WTC11 (cell line): ENCODE measurements around the gene HCRT. TPM values are rescaled to one million over a fixed set of nuclear protein-coding genes. Genes with fewer than 3 reads are reported as not detected.

Source experiments
- ATAC-seq: fragments of 200-7000 bp; cut with Tn5 transposase; 2 replicates; pipeline ENCODE4 v1.10.0; 2021; ENCODE audit warnings: mild to moderate bottlenecking, moderate library complexity
- CTCF ChIA-PET: fragments of 300-600 bp; sonication (Branson Sonifier 250); formaldehyde crosslinking; loops from one replicate; lab custom pipeline; 2021; ENCODE audit warnings: antibody characterized with exemption; lab: Charles Lee
- POLR2A ChIA-PET: fragments of 350-600 bp; sonication (Branson Sonifier 250); formaldehyde crosslinking; loops from one replicate; lab custom pipeline; 2021; ENCODE audit warnings: antibody characterized with exemption; lab: Charles Lee
- DNase-seq: peaks from one replicate; pipeline ENCODE4 v3.0.0; 2021; ENCODE audit warnings: low spot score
- H3K27ac Mint-ChIP-seq: 2 replicates; pipeline ENCODE4 v1.8.0; 2021; ENCODE audit warnings: mixed read lengths
- H3K27me3 Mint-ChIP-seq: 2 replicates; pipeline ENCODE4 v1.8.0; 2021; ENCODE audit warnings: low read depth, mild to moderate bottlenecking, moderate library complexity, mixed read lengths
- H3K36me3 Mint-ChIP-seq: 2 replicates; pipeline ENCODE4 v1.8.0; 2021; ENCODE audit warnings: mixed read lengths
- H3K4me1 Mint-ChIP-seq: 2 replicates; pipeline ENCODE4 v1.8.0; 2022; ENCODE audit warnings: mixed read lengths
- H3K4me3 Mint-ChIP-seq: 2 replicates; pipeline ENCODE4 v1.8.0; 2021; ENCODE audit warnings: mild to moderate bottlenecking, moderate library complexity, mixed read lengths
- H3K9me3 Mint-ChIP-seq: 2 replicates; pipeline ENCODE4 v1.8.0; 2021; ENCODE audit warnings: mixed read lengths
- ARID4B ChIP-seq: sonication (generic); formaldehyde crosslinking; IDR thresholded peaks from 2 replicates; pipeline ENCODE4 v1.8.0; 2023; ENCODE audit warnings: missing genetic modification reagents, mild to moderate bottlenecking, borderline replicate concordance
- ATF1 ChIP-seq: sonication (generic); formaldehyde crosslinking; IDR thresholded peaks from 2 replicates; pipeline ENCODE4 v1.8.1; 2023; ENCODE audit warnings: mild to moderate bottlenecking, moderate library complexity, missing genetic modification reagents
- ATF3 ChIP-seq: sonication (generic); formaldehyde crosslinking; conservative IDR thresholded peaks from 2 replicates; pipeline ENCODE4 v1.8.1; 2022; ENCODE audit warnings: mild to moderate bottlenecking, missing genetic modification reagents
- CTCF ChIP-seq: fragments of 200-600 bp; IDR thresholded peaks from 2 replicates; pipeline ENCODE4 v1.8.0; 2022; ENCODE audit warnings: antibody characterized with exemption
- ETV6 ChIP-seq: sonication (generic); formaldehyde crosslinking; IDR thresholded peaks from 2 replicates; pipeline ENCODE4 v1.8.1; 2022; ENCODE audit warnings: mild to moderate bottlenecking, missing genetic modification reagents
- FOXP1 ChIP-seq: sonication (generic); formaldehyde crosslinking; IDR thresholded peaks from 2 replicates; pipeline ENCODE4 v1.8.0; 2022; ENCODE audit warnings: missing genetic modification reagents, mild to moderate bottlenecking, moderate library complexity, borderline replicate concordance
- GTF2I ChIP-seq: fragments of 250-450 bp; sonication (Bioruptor Pico); conservative IDR thresholded peaks from 2 replicates; pipeline ENCODE4 v1.4.0; 2021; ENCODE audit warnings: mild to moderate bottlenecking
- SMAD3 ChIP-seq: sonication (generic); formaldehyde crosslinking; IDR thresholded peaks from 2 replicates; pipeline ENCODE4 v1.8.0; 2022; ENCODE audit warnings: missing genetic modification reagents, mild to moderate bottlenecking, borderline replicate concordance
- TP53 ChIP-seq: sonication (generic); formaldehyde crosslinking; IDR thresholded peaks from 2 replicates; pipeline ENCODE4 v1.8.1; 2023; ENCODE audit warnings: mild to moderate bottlenecking, missing genetic modification reagents
- ZNF232 ChIP-seq: sonication (generic); formaldehyde crosslinking; IDR thresholded peaks from 2 replicates; pipeline ENCODE4 v1.8.0; 2022; ENCODE audit warnings: mild to moderate bottlenecking, missing genetic modification reagents
- ZNF281 ChIP-seq: sonication (generic); formaldehyde crosslinking; IDR thresholded peaks from 2 replicates; pipeline ENCODE4 v1.8.0; 2023; ENCODE audit warnings: mild to moderate bottlenecking, missing genetic modification reagents
- ZNF425 ChIP-seq: fragments of 250-450 bp; sonication (Bioruptor Pico); conservative IDR thresholded peaks from 2 replicates; pipeline ENCODE4 v1.9.0; 2021; ENCODE audit warnings: mild to moderate bottlenecking
- total RNA-seq: library from RNA; stranded (reverse); gene quantifications from 3 replicates; pipeline ENCODE4 v1.2.3, GENCODE V29; 2021

HCRT gene
- total RNA-seq, 1 experiment from 2014 or later = not detected

- no peak for TF ChIP-seq ARID4B (CRISPR knock-in tag)
- no peak for TF ChIP-seq ATF3 (CRISPR knock-in tag)
- TF ChIP-seq ZNF425 = no peak
- TF ChIP-seq CTCF = no peak
- TF ChIP-seq FOXP1 = no peak
- TF ChIP-seq ETV6 = no peak
These were observed 48.6 kb downstream of the HCRT start (continued) for GRCh38 chr17:42136654-42137051.

GRCh38 chr17:42135664-42136653, 49.3 kb downstream of the HCRT start:
- 0 out of 2 replicates have a peak, but pooled peaks have one; percentile 38 for TF ChIP-seq ZNF232 (CRISPR knock-in tag)
- no peak for TF ChIP-seq SMAD3 (CRISPR knock-in tag)
- Mint-ChIP-seq H3K27me3 (no peaks in the 10 kb centered on the region), H3K9me3 (no peaks in the 10 kb centered on the region), H3K36me3 (peaks cover 2% of the 10 kb centered on the region; the same call in 1 of the 2 replicates), H3K4me3 (peak overlapping the region; percentile 15; the same call in 1 of the 2 replicates), H3K27ac (peak overlapping the region; percentile 97), H3K4me1 (peaks cover 42% of the 10 kb centered on the region)
- ChIA-PET CTCF (interaction anchor here (0.5 to 1.6 kb wide), 20 partner anchors 12 to 411 kb away, joined by 3 to 11 read pairs (median 4); partner anchors contain the start of genes DHX58, KAT2A, KCNH4 and NKIRAS2), POLR2A (interaction anchor here (0.5 kb wide), 1 partner anchor 349 kb away, joined by 3 read pairs; no protein-coding TSS in a partner anchor)
- DNase-seq (peak; percentile 69), ATAC-seq (peak; percentile 92)

GRCh38 chr17:42135151-42135550, 50.1 kb downstream of the HCRT start:
- peak overlapping the region; percentile 97 for H3K27ac Mint-ChIP-seq

More at GRCh38 chr17:42135151-42135550, 50.1 kb downstream of the HCRT start:
- DNase-seq (no peak), ATAC-seq (no peak)
- Mint-ChIP-seq H3K36me3 (peaks cover 2% of the 10 kb centered on the region; the same call in 1 of the 2 replicates), H3K27me3 (no peaks in the 10 kb centered on the region), H3K4me3 (peak overlapping the region; percentile 3; the same call in 1 of the 2 replicates), H3K4me1 (peaks cover 45% of the 10 kb centered on the region), H3K9me3 (no peaks in the 10 kb centered on the region)
- ChIA-PET CTCF (interaction anchor here (0.8 to 2.3 kb wide), 14 partner anchors 11 to 383 kb away, joined by 3 to 11 read pairs (median 4); partner anchors contain the start of genes DHX58, HSPB9, KAT2A and KCNH4), POLR2A (interaction anchor here (0.7 kb wide), 1 partner anchor 141 kb away, joined by 3 read pairs; the partner anchor contains the start of gene STAT5B)
- TF ChIP-seq GTF2I (CRISPR knock-in tag) = no peak
- TF ChIP-seq ATF1 (CRISPR knock-in tag) = no peak
- no peak for TF ChIP-seq TP53 (CRISPR knock-in tag)
- no peak for TF ChIP-seq ZNF281 (CRISPR knock-in tag)
